ENCODE results near the gene RIC8B.

DNA sequence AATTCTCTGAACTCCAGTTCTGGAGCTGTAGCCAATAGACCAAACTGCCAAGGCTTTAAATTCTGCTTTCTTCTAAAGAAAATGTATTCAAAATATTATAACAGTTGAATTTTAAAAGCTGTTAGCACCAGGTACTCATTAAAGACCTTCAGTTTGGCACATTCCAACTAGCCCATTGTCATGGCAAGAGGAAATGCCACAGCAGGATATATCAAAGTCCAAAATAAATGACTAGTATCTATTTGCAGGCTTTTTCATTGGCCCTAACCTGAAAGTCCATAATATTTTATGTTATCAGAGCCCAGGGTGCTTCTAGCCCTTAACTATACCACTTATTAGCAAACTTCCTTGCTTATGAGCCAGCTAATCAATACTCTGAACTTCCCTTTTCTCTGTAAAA, 3.1 kb upstream of the RIC8B start:
- TF ChIP-seq, protein P1, sequence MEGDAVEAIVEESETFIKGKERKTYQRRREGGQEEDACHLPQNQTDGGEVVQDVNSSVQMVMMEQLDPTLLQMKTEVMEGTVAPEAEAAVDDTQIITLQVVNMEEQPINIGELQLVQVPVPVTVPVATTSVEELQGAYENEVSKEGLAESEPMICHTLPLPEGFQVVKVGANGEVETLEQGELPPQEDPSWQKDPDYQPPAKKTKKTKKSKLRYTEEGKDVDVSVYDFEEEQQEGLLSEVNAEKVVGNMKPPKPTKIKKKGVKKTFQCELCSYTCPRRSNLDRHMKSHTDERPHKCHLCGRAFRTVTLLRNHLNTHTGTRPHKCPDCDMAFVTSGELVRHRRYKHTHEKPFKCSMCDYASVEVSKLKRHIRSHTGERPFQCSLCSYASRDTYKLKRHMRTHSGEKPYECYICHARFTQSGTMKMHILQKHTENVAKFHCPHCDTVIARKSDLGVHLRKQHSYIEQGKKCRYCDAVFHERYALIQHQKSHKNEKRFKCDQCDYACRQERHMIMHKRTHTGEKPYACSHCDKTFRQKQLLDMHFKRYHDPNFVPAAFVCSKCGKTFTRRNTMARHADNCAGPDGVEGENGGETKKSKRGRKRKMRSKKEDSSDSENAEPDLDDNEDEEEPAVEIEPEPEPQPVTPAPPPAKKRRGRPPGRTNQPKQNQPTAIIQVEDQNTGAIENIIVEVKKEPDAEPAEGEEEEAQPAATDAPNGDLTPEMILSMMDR (IDR thresholded peaks at IDR 0.05; ENCODE audit: low read depth, low read length), result no peak
- no peak for TF ChIP-seq EZH2phosphoT487 (IDR thresholded peaks at IDR 0.05; ENCODE audit: low read depth)
